Effector CD8-positive, alpha-beta T cell (primary cell): ENCODE measurements around the gene HGF.
"Not testable (repeated sequence)": the region's sequence is repeated elsewhere in the genome, so short reads cannot be mapped to it uniquely, and the experiment has no call there.

ENCODE experiments used
- DNase-seq: peaks from one replicate; lab custom pipeline; 2025; lab: John Stamatoyannopoulos, UW
- total RNA-seq, 4 experiments: gene quantifications; one replicate each; lab custom pipeline; 2026; lab: John Stamatoyannopoulos, UW

Gene HGF
- 0 reads per million in 4 experiments for total RNA-seq

- DNase-seq, result no peak
Measured at GRCh38 chr7:81769891-81770727, at the start of gene HGF. TSS of gene HGF (minus strand) at chr7:81770047. CDS start at chr7:81769971, 76 bp downstream.

GRCh38 chr7:81816312-81816711, 46.5 kb upstream of the HGF start:
- no peak for DNase-seq

- DNase-seq, result not testable (repeated sequence)
Measured at GRCh38 chr7:81812866-81813476, 43.1 kb upstream of the HGF start.

- no peak for DNase-seq
Measured at GRCh38 chr7:81811956-81812865, 42.4 kb upstream of the HGF start.

GRCh38 chr7:81810476-81811155, 40.8 kb upstream of the HGF start:
- no peak for DNase-seq

GRCh38 chr7:81808310-81808709, 38.5 kb upstream of the HGF start:
- DNase-seq, result not testable (repeated sequence)

GRCh38 chr7:81803267-81803666, 33.4 kb upstream of the HGF start:
- no peak for DNase-seq

GRCh38 chr7:81802251-81802650, 32.4 kb upstream of the HGF start:
- DNase-seq, result no peak

- no peak for DNase-seq
Measured at GRCh38 chr7:81801532-81801931, 31.7 kb upstream of the HGF start.

GRCh38 chr7:81791568-81792518, 22.0 kb upstream of the HGF start:
- DNase-seq, result no peak

- no peak for DNase-seq
Measured at GRCh38 chr7:81790686-81791085, 20.8 kb upstream of the HGF start.

- no peak for DNase-seq
Measured at GRCh38 chr7:81790120-81790500, 20.3 kb upstream of the HGF start.

- no peak for DNase-seq
Measured at GRCh38 chr7:81789406-81790119, 19.7 kb upstream of the HGF start.

GRCh38 chr7:81788246-81788645, 18.4 kb upstream of the HGF start:
- no peak for DNase-seq

GRCh38 chr7:81783818-81784217, 14.0 kb upstream of the HGF start:
- no peak for DNase-seq

GRCh38 chr7:81780914-81781693, 11.3 kb upstream of the HGF start:
- no peak for DNase-seq

GRCh38 chr7:81779706-81780105, 9.9 kb upstream of the HGF start:
- no peak for DNase-seq

- no peak for DNase-seq
Measured at GRCh38 chr7:81777697-81778096, 7.8 kb upstream of the HGF start.
